VCaP (cell line): ENCODE results near the gene AGFG2.
A peak's percentile ranks its signal among the peaks of the same experiment; 100 is the strongest.

Experiments used
- H3K27ac ChIP-seq: fragments of 450-650 bp; 2 replicates; pipeline ENCODE4 v1.5.1; 2017
- TF ChIP-seq, protein P1 (sequence below): fragments of 450-650 bp; conservative IDR thresholded peaks from 2 replicates; pipeline ENCODE4 v1.5.1; 2017; ENCODE audit warnings: mild to moderate bottlenecking, moderate library complexity

Gene AGFG2

DNA sequence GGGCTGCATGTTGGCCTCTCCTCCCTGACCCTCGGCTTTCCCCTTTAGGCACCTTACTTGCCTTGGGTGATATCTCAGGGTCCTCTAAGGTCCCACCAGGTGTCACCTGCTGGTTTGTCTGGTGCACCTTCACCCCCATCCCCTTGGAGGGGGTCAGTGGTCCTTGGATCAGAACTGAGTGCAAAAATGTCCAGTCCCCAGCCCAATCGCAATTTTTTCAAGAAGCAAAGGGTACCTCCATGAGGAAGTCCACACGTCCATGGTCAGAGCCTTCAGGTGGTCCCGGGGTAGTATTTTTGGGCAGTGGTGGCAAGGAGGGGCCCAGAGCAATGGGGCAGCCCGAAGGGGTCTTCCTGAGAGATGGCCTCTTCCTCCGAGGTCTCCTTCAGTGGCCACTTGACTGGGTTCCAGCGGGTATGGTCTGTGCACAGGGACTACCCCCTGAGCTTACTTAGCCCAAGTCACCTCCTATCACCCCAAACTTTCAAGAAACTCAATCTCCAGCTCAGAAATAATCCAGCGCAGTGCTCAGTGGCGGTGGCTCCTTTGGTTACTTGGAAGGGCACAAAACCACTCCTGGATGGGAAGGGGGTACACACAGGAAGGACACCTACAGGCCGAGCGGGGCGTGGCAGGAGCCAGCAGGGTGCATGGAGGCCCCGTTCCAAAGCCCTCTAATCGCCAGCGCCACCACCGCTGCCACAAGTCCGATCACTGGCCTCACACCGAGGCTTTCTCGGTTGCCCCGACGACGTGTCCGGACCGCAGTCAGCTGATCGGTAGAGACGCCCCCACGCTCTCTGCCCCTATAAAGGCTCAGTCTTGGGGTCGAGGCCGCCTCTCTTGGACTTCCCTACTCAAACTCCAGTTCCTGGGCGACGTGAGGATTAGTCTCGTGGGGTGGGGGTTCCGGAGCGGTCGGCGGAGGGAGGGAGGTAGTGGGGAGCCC, 30.2 kb downstream of the AGFG2 start:
- TF ChIP-seq, protein P1, sequence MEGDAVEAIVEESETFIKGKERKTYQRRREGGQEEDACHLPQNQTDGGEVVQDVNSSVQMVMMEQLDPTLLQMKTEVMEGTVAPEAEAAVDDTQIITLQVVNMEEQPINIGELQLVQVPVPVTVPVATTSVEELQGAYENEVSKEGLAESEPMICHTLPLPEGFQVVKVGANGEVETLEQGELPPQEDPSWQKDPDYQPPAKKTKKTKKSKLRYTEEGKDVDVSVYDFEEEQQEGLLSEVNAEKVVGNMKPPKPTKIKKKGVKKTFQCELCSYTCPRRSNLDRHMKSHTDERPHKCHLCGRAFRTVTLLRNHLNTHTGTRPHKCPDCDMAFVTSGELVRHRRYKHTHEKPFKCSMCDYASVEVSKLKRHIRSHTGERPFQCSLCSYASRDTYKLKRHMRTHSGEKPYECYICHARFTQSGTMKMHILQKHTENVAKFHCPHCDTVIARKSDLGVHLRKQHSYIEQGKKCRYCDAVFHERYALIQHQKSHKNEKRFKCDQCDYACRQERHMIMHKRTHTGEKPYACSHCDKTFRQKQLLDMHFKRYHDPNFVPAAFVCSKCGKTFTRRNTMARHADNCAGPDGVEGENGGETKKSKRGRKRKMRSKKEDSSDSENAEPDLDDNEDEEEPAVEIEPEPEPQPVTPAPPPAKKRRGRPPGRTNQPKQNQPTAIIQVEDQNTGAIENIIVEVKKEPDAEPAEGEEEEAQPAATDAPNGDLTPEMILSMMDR: peak; percentile 55
- peak overlapping the region; percentile 75 for H3K27ac ChIP-seq

GRCh38 chr7:100570954-100571828, 32.2 kb downstream of the AGFG2 start:
- peak overlapping the region; percentile 75; the same call in 1 of the 2 replicates for H3K27ac ChIP-seq
- TF ChIP-seq, protein P1: no peak

DNA sequence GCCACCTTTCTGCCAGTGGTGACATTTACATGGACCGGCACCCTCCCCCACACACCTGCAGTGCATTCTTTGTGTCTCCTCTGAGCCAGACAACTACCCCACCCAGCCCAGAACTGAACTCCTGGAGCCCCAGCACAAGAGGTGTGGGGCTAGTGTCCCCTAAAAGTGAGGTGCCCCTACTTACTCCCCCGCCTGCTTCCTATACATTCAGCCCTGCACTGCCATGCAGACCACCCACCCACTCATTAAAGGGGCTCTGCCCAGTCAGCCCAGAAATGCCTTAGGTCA, 32.8 kb downstream of the AGFG2 start:
- no peak overlapping the region for H3K27ac ChIP-seq

DNA sequence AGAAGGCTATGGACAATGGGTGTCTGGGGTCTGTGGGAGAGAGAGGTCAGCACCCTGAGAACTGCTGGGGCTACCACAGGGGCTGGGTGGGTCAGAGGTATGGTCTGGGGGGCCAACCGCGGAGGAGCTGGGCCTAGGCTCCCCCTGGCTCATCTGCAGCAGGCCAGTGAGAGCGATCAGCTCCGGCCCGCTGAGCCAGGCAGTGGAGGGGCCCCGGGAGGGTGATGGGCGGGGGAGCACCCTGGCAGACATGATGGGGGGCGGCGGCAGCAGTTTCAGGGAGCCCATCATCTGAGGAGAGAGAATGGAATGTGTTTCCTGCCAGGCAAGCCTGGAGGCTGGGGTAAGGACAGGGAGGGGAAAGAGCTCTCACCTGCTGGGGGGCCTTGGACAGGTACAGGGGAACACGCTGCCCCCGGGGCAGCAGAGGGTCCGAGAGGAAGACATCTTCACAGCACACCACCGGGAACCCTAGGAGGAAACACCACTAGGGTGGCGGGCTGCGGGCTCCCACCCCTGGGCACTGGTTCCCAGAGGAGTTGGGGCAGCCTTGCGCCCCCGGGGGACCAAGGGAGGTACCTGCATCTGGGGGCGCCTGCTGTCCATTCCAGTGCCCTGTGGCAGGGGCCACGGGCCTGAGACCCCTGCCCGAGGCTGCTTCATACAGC, 33.4 kb downstream of the AGFG2 start:
- TF ChIP-seq, protein P1: no peak

More for the DNA sequence above, 32.8 kb downstream of the AGFG2 start:
- TF ChIP-seq, protein P1: no peak

GRCh38 chr7:100572949-100573675, 34.1 kb downstream of the AGFG2 start:
- no peak overlapping the region for H3K27ac ChIP-seq
- TF ChIP-seq, protein P1: no peak

More for the DNA sequence above, 33.4 kb downstream of the AGFG2 start:
- H3K27ac ChIP-seq: no peak overlapping the region

- TF ChIP-seq, protein P1: peak; percentile 13; the same call in 1 of the 2 replicates
- no peak within 1 kb of the TSS for H3K27ac ChIP-seq
These were observed 34.8 kb downstream of the AGFG2 start, which contains the start of gene SAP25 for GRCh38 chr7:100573691-100574361. SAP25 (minus strand) TSS chr7:100573900; CDS start chr7:100573742, 158 bp downstream.
